ENCODE data around the gene FPR2.

DNA sequence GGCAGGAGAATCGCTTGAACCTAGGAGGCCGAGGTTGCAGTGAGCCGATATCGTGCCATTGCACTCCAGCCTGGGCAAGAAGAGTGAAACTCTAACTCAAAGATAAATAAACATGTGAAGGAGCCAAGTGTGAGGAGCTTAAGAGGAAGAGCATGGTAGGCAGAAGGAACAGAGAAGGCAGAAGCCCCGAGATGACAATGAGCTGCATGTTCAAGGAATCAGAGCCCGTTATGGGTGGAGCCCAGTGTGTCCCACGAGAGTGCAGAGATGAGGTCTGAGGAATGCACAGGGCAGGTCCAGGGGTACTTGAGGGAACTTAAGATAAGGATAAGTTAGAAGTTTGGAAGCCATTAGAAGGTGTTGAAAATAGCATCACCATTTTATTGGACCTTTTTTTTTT, 716 bp downstream of the FPR2 start:
- TF ChIP-seq, protein P1, sequence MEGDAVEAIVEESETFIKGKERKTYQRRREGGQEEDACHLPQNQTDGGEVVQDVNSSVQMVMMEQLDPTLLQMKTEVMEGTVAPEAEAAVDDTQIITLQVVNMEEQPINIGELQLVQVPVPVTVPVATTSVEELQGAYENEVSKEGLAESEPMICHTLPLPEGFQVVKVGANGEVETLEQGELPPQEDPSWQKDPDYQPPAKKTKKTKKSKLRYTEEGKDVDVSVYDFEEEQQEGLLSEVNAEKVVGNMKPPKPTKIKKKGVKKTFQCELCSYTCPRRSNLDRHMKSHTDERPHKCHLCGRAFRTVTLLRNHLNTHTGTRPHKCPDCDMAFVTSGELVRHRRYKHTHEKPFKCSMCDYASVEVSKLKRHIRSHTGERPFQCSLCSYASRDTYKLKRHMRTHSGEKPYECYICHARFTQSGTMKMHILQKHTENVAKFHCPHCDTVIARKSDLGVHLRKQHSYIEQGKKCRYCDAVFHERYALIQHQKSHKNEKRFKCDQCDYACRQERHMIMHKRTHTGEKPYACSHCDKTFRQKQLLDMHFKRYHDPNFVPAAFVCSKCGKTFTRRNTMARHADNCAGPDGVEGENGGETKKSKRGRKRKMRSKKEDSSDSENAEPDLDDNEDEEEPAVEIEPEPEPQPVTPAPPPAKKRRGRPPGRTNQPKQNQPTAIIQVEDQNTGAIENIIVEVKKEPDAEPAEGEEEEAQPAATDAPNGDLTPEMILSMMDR (IDR thresholded peaks at IDR 0.05): no peak
- TF ChIP-seq POLR2AphosphoS5 (IDR thresholded peaks at IDR 0.05) (no peak), POLR2A (IDR thresholded peaks at IDR 0.05) (no peak)

Data from stomach (tissue), 4 donors.